ENCODE measurements around the gene TMPRSS2.

TMPRSS2 gene

DNA sequence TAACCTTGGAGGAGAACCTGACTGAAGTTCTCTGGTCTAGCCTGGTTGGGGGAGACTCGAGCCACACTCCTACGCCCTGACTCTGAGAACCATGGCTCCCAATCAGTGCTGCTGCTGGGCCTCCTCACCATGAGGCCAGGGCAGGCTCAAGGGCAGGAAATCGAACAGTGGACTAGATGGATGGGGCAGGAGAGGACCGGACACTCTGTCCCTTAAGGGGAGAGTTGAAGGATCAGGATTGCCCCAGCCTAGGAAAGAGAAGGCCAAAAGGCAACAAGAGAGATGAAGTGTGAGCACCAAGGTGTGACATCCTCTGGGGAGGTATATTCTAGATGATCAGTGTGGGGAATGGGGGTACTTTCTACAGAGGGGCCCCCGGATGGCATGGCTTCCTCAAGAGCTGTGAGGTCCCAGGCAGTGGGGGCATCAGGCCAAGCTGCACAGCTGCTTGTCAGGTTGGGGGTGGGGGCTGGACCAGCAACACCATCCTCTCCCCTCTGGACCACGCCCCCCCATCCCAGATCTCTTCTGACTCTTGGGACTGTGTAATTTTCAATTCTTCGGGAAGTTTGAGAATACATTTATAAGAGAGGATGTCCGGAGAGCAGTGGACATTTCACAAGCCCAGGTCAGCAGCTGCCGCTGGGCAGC is 47.9 kb downstream of the TMPRSS2 start:
- no peaks in the 10 kb centered on the region for H3K27me3 Mint-ChIP-seq
- no peak overlapping the region for H3K4me3 Mint-ChIP-seq
- peaks cover 3% of the 10 kb centered on the region for H3K4me1 Mint-ChIP-seq

DNA sequence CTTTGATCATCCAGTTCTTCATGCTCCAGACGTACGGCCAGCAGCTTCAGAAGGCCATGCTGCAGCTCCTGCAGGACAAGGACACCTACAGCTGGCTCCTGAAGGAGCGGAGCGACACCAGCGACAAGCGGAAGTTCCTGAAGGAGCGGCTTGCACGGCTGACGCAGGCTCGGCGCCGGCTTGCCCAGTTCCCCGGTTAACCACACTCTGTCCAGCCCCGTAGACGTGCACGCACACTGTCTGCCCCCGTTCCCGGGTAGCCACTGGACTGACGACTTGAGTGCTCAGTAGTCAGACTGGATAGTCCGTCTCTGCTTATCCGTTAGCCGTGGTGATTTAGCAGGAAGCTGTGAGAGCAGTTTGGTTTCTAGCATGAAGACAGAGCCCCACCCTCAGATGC is 49.4 kb downstream of the TMPRSS2 start:
- peaks cover 3% of the 10 kb centered on the region for H3K4me1 Mint-ChIP-seq
- no peaks in the 10 kb centered on the region for H3K27me3 Mint-ChIP-seq
- H3K27ac Mint-ChIP-seq: no peak overlapping the region
- CTCF ChIA-PET: interaction anchor here (1.0 to 1.2 kb wide), 3 partner anchors 11 to 336 kb away, joined by 3 read pairs; no protein-coding TSS in a partner anchor
- no peak overlapping the region for H3K4me3 Mint-ChIP-seq
- DNase-seq: no peak
- peaks cover 58% of the 10 kb centered on the region for H3K36me3 Mint-ChIP-seq
- no peaks in the 10 kb centered on the region for H3K9me3 Mint-ChIP-seq

More for the DNA sequence above, 47.9 kb downstream of the TMPRSS2 start:
- Mint-ChIP-seq H3K36me3 (peaks cover 59% of the 10 kb centered on the region), H3K9me3 (peaks cover 6% of the 10 kb centered on the region), H3K27ac (no peak overlapping the region)
- CTCF ChIA-PET: interaction anchor here (0.8 to 2.3 kb wide), 6 partner anchors 11 to 337 kb away, joined by 3 to 12 read pairs (median 3); no protein-coding TSS in a partner anchor
- no peak for DNase-seq

DNA sequence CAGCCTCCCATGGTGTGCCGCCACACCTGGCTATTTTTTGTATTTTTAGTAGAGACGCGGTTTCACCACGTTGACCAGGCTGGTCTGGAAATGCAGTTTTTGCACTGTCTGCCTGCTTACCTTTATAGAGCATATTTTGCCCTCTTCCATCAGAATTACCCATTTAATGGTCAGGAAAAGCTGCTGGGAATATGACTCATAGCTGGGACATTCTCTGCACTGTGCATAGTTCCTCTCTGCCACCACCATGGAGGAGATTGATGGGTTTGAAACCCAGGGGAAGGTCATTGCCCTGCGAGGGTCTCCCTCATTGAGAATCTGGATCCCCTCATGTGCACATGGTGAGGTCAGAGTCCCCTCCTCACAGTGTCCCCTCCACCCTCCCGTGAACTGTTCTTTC is 49.8 kb downstream of the TMPRSS2 start:
- Mint-ChIP-seq H3K27me3 (no peaks in the 10 kb centered on the region), H3K36me3 (peaks cover 58% of the 10 kb centered on the region), H3K4me3 (no peak overlapping the region), H3K9me3 (no peaks in the 10 kb centered on the region), H3K27ac (no peak overlapping the region), H3K4me1 (peaks cover 3% of the 10 kb centered on the region)
- CTCF ChIA-PET: interaction anchor here (1.0 to 1.5 kb wide), 3 partner anchors 148 to 335 kb away, joined by 3 to 5 read pairs (median 3); no protein-coding TSS in a partner anchor
- DNase-seq: no peak

- no peak overlapping the region for H3K4me3 Mint-ChIP-seq
Measured at GRCh38 chr21:41453761-41454160, 54.2 kb downstream of the TMPRSS2 start.

DNA sequence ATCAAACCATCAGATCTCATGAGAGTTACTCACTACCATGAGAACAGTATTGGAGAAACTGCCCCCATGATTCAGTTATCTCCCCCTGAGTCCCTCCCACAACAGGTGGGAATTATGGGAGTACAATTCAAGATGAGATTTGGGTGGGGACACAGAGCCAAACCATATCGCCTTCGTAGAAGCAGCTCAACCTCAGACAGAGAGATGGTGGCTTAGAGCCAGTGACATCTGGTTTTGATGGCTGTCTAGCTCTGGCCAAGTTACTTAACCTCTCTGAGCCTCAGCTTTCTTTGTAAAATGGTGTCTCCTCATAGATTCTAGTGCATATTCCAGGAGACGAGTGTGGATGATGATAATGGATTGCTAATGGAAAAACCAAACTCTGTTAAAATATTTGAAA is 54.8 kb downstream of the TMPRSS2 start:
- H3K36me3 Mint-ChIP-seq: peaks cover 69% of the 10 kb centered on the region
- no peaks in the 10 kb centered on the region for H3K9me3 Mint-ChIP-seq
- no peak overlapping the region for H3K27ac Mint-ChIP-seq
- H3K27me3 Mint-ChIP-seq: no peaks in the 10 kb centered on the region
- CTCF ChIA-PET: no interaction called here
- no peaks in the 10 kb centered on the region for H3K4me1 Mint-ChIP-seq
- no peak overlapping the region for H3K4me3 Mint-ChIP-seq
- DNase-seq: no peak

More at GRCh38 chr21:41453761-41454160, 54.2 kb downstream of the TMPRSS2 start:
- DNase-seq: no peak
- H3K4me1 Mint-ChIP-seq: no peaks in the 10 kb centered on the region
- peak overlapping the region; percentile 3 for H3K27ac Mint-ChIP-seq
- no peaks in the 10 kb centered on the region for H3K27me3 Mint-ChIP-seq
- H3K9me3 Mint-ChIP-seq: no peaks in the 10 kb centered on the region
- H3K36me3 Mint-ChIP-seq: peaks cover 68% of the 10 kb centered on the region
- CTCF ChIA-PET: no interaction called here

DNA sequence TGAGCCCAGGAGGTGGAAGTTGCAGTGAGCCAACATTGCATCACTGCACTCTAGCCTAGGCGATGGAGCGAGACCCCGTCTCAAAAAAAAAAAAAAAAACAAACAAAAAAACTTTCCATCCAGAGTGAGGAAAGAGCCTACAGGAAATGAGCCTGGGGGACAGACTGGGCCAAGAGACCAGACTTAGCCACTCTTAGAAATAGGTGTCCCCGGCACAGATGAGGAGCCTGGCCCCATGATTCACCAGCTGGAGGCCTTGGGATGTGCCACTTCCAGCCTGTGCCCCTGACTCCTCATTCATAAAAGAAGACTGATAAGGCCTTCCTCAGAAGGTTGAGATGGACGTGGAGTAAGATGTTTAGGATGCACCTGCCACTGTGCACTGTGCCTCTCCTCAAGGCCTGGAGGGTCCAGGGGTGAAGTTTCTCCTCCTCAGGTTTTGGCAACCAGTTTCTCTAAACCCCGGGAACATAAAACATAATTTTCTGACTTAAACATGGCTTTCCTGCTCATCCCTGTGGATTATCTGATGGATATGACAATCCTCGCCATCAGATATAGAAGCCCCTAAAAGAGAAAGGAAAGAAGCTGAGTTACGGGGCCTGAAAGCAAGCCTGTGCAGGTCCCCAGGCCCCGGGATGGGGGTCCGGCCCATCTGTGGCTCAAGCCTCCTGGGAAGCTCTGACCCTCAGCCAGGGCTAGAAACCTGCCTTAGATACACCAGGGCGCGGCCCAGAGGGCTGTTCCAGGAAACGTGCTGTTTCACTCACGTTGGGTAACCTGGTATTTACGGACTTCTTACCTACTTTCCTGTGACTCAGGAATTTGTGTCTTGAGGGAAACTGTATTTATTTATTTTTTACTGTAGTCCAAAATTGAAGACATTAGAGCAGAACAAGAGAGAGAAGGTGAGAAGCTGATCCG is 55.9 kb downstream of the TMPRSS2 start:
- Mint-ChIP-seq H3K27ac (peak overlapping the region; percentile 49), H3K4me1 (no peaks in the 10 kb centered on the region), H3K9me3 (no peaks in the 10 kb centered on the region), H3K27me3 (no peaks in the 10 kb centered on the region), H3K4me3 (no peak overlapping the region), H3K36me3 (peaks cover 71% of the 10 kb centered on the region)
- DNase-seq: no peak
- CTCF ChIA-PET: interaction anchor here (1.5 kb wide), 1 partner anchor 169 kb away, joined by 5 read pairs; no protein-coding TSS in a partner anchor

DNA sequence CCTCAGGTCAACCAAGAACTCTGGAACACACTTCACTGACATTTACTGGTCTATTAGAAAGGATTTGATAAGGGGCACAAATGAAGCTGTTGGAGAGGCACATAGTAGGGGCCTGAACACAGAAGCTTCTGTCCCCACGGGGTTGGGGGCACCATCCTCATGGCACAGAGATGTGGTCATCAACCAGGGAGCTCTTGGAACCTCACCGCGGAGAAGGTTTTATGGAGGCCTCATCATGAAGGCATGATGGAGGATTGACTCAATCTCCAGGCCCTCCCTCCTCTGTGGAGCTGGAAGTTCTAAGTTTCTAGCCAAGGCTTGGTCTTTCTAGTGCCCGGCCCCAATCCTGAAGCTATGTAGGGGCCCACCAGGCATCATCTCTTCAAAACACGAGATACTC is 58.3 kb downstream of the TMPRSS2 start:
- CTCF ChIA-PET: interaction anchor here (0.7 to 1.4 kb wide), 3 partner anchors 11 to 167 kb away, joined by 3 read pairs; no protein-coding TSS in a partner anchor
- Mint-ChIP-seq H3K4me1 (no peaks in the 10 kb centered on the region), H3K27ac (no peak overlapping the region), H3K9me3 (no peaks in the 10 kb centered on the region), H3K36me3 (peaks cover 76% of the 10 kb centered on the region), H3K27me3 (no peaks in the 10 kb centered on the region), H3K4me3 (no peak overlapping the region)
- no peak for DNase-seq

- no peak for DNase-seq
- no peaks in the 10 kb centered on the region for H3K27me3 Mint-ChIP-seq
- no peak overlapping the region for H3K4me3 Mint-ChIP-seq
- H3K9me3 Mint-ChIP-seq: no peaks in the 10 kb centered on the region
- CTCF ChIA-PET: interaction anchor here (0.6 kb wide), 1 partner anchor 163 kb away, joined by 3 read pairs; no protein-coding TSS in a partner anchor
- no peaks in the 10 kb centered on the region for H3K4me1 Mint-ChIP-seq
- peak overlapping the region; percentile 29 for H3K27ac Mint-ChIP-seq
- peaks cover 80% of the 10 kb centered on the region for H3K36me3 Mint-ChIP-seq
Measured at GRCh38 chr21:41447356-41447755, 60.6 kb downstream of the TMPRSS2 start.

DNA sequence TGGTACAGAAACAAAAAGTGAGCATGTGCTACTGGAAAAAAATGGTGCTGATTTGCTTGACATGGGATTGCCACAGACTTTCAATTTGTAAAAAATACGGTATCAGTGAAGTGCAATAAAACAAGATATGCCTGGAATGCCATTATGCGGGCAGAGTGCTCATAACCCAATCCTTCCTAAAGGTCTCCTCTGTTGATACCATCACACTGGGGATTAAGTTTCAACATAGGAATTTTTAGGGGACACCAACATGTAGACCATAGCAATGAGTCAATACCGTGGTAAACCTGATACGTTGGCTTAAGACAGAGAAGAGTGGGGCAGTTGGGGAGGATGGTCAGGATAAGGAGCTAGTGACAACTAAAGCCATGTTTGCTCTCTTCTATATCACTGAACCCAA is 61.4 kb downstream of the TMPRSS2 start:
- Mint-ChIP-seq H3K27me3 (no peaks in the 10 kb centered on the region), H3K36me3 (peaks cover 83% of the 10 kb centered on the region), H3K27ac (no peak overlapping the region), H3K4me1 (no peaks in the 10 kb centered on the region), H3K4me3 (no peak overlapping the region), H3K9me3 (no peaks in the 10 kb centered on the region)
- no peak for DNase-seq
- CTCF ChIA-PET: interaction anchor here (0.6 kb wide), 1 partner anchor 162 kb away, joined by 3 read pairs; no protein-coding TSS in a partner anchor

DNA sequence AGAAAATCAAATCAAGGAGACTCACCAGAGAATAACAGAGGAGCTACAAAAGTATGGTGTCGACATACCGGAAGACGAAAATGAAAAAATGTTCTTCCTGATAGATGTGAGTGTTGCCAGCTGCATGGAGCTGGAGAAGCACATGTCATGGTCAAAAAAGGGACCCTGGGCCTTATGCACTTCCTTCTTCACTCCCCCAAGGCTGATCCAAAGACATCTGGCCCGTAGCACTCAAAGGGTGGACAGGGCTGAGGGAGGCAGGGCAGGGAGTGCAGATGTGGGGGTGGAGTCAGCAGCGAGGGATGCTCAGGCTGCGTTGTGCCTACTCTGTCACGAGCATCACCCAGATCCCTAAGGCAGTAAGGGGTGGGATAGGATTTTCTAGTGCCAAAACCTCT is 62.5 kb downstream of the TMPRSS2 start:
- Mint-ChIP-seq H3K27me3 (no peaks in the 10 kb centered on the region), H3K27ac (no peak overlapping the region), H3K9me3 (no peaks in the 10 kb centered on the region), H3K4me3 (no peak overlapping the region), H3K4me1 (no peaks in the 10 kb centered on the region), H3K36me3 (peaks cover 84% of the 10 kb centered on the region)
- no peak for DNase-seq
- CTCF ChIA-PET: no interaction called here

DNA sequence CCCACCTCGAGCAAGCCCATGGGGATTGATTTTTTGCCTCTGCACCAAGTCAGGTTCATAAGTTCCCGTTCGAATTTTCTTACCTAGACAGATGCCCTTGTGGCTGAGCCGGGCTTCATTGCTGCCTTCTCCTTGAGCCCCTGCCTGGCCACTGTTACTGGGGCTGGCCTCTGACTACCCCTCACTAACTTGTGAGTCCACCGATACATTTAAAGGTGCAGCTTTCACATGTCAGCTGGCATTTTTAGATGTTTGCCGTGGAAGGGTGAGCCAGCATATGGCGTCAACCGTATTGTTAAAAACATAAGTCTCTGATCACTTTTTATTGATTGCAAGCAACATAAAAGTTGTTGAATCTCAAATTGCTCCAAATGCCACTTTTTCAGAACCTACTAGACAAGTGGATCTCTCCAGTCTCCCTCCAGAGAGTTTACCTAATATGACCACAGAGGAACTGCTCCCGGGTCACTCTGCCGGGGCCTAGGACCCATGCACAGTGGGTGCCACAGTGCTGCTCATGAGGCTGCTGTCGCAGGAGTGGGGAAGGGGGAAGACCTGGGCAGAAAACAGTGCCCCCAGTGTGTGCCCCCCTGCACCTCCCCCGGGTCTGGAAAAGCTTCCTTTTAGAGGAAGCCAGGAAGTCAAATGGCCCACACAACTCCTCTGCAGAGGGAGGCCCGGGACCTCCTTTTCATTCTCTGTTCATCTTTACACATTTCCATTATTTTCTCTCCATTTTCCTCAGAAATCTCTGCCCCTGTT is 63.1 kb downstream of the TMPRSS2 start:
- no peak for DNase-seq
- peaks cover 85% of the 10 kb centered on the region for H3K36me3 Mint-ChIP-seq
- H3K4me3 Mint-ChIP-seq: no peak overlapping the region
- H3K27me3 Mint-ChIP-seq: no peaks in the 10 kb centered on the region
- H3K4me1 Mint-ChIP-seq: no peaks in the 10 kb centered on the region
- no peaks in the 10 kb centered on the region for H3K9me3 Mint-ChIP-seq
- CTCF ChIA-PET: interaction anchor here (1.1 kb wide), 1 partner anchor 16 kb away, joined by 3 read pairs; no protein-coding TSS in a partner anchor
- H3K27ac Mint-ChIP-seq: no peak overlapping the region

GRCh38 chr21:41443562-41443961 is 64.4 kb downstream of the TMPRSS2 start:
- no peak for DNase-seq
- Mint-ChIP-seq H3K9me3 (no peaks in the 10 kb centered on the region), H3K27me3 (no peaks in the 10 kb centered on the region), H3K4me3 (no peak overlapping the region), H3K36me3 (peaks cover 87% of the 10 kb centered on the region), H3K27ac (no peak overlapping the region), H3K4me1 (peaks cover under 1% of the 10 kb centered on the region)
- CTCF ChIA-PET: interaction anchor here (1.1 kb wide), 1 partner anchor 14 kb away, joined by 3 read pairs; no protein-coding TSS in a partner anchor

GRCh38 chr21:41442481-41443186 is 65.3 kb downstream of the TMPRSS2 start:
- Mint-ChIP-seq H3K9me3 (no peaks in the 10 kb centered on the region), H3K4me1 (peaks cover 6% of the 10 kb centered on the region), H3K4me3 (no peak overlapping the region), H3K27me3 (no peaks in the 10 kb centered on the region), H3K36me3 (peaks cover 87% of the 10 kb centered on the region), H3K27ac (no peak overlapping the region)
- CTCF ChIA-PET: no interaction called here
- no peak for DNase-seq

Measured in activated naive CD4-positive, alpha-beta T cell treated with anti-CD3 and anti-CD28 coated beads, Interleukin-2, amount 10 ng/mL, durations not matched to agents 7 days and 5 days (primary cell).